ENCODE measurements around the gene TOLLIP.

Gene TOLLIP

DNA sequence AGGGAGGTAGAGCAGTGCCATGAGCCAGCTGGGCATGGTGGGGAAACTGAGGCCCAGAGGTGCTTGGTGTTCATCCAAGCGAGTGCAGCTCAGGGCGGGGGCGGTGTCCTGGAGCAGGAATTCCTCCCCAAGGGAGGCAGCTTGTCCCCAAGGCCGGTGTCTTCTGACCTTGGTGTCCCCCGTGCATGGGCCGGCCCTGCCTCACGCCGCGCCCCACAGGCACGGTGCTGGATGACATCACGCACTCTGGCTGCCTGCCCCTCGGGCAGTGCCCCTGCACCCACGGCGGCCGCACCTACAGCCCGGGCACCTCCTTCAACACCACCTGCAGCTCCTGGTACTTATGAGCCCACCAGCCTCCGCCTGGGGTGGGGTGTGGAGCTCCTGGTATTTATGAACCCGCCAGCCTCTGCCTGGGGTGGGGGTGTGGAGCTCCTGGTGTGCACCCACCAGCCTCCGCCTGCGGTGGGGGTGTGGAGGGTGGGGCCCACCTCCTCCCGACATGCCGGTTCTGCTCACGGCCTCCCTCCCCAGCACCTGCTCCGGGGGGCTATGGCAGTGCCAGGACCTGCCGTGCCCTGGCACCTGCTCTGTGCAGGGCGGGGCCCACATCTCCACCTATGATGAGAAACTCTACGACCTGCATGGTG lies 79.8 kb downstream of the TOLLIP start:
- DNase-seq: no peak

DNA sequence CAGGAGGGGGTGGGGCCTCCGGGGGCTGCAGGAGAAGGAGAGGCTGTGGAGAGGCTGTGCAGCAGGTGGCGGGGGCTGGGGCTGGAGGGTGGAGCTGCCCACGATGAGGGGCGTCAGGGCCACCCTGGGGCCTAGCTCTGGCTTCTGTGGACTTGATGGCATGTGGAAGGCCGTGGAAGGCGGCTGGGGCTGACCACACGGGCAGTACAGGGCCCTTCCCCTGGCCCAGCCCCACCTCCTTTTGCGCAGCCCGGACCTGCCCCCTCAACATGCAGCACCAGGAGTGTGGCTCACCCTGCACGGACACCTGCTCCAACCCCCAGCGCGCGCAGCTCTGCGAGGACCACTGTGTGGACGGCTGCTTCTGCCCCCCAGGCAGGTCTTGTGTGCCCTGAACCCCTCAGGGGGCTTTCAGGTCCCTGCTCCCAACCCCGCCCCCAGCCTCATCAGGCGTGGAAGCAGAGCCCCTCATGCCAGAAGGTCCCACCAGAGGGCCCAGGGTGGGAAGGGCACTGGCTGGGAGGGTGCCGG lies 80.4 kb downstream of the TOLLIP start:
- no peak for DNase-seq

DNA sequence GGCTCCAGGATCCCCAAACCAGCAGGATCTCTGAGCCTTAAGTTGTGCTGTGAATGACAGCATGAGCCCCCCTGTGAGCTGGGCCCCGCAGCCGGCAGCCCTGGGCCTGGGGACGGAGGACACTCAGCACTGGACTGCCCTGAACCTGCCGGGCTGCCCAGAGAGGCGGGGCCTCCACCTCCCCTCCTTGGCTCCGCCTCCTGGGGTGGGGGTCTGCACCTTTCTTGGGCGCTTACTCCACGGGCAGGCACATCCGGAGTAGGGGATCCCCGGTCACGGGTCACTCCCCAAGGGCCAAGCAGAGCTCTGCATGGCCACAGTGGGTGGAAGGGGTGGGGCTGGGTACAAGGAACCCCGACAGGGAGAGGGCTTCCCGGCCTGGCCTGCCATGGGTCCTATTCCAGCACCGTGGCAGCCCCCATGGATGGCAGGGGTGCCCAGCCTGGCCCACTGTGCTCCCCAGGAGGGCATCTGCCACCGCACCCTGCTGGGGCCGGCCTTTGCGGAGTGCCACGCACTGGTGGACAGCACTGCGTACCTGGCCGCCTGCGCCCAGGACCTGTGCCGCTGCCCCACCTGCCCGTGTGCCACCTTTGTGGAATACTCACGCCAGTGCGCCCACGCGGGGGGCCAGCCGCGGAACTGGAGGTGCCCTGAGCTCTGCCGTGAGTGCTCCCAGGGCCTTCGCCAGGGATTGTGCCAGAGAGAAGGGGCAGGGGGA lies 81.2 kb downstream of the TOLLIP start:
- DNase-seq: no peak

DNA sequence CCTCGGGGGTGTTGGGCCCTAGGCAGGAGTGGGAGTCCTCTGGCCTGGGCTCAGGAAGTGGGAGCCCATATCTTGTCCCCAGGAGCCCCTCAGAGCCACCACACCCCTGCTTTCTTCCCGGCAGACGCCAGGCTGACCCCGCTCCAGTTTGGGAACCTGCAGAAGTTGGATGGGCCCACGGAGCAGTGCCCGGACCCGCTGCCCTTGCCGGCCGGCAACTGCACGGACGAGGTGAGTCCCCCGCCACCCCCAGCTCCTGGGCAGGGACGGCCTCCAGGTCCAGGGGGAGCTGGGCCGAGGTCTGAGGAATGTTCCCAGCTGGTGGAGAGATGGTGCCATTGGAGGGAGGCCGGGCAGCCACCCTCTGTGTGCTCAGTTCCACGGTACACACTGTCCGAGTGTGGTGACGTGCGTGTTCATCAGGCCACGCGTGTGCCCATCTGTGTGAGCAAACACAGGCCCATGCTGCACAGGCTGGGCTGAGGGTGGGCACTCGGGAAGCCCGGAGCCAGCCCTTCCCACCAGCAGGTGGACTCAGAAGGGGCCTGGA lies 81.8 kb downstream of the TOLLIP start:
- DNase-seq: no peak

DNA sequence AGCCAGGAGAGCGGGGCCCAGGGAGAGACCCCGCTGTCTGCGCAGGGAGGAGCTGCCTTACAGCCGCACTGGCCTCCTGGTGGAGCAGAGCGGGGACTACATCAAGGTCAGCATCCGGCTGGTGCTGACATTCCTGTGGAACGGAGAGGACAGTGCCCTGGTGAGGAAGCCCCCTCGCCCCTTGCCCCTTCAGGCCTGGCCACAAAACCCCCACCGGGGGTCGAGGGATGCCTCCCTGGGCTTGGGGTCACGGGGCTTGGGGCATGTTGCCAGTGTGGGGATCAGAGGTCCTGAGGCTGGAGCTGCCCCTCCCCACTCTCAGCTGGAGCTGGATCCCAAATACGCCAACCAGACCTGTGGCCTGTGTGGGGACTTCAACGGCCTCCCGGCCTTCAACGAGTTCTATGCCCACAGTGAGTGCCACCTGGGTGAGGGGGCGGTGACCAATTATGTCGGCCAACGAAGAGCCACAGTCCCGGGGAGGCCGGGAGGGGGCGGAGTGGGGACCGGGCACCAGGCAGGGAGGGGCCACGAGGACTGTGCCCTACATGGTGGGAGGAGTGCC lies 82.4 kb downstream of the TOLLIP start:
- DNase-seq: no peak

DNA sequence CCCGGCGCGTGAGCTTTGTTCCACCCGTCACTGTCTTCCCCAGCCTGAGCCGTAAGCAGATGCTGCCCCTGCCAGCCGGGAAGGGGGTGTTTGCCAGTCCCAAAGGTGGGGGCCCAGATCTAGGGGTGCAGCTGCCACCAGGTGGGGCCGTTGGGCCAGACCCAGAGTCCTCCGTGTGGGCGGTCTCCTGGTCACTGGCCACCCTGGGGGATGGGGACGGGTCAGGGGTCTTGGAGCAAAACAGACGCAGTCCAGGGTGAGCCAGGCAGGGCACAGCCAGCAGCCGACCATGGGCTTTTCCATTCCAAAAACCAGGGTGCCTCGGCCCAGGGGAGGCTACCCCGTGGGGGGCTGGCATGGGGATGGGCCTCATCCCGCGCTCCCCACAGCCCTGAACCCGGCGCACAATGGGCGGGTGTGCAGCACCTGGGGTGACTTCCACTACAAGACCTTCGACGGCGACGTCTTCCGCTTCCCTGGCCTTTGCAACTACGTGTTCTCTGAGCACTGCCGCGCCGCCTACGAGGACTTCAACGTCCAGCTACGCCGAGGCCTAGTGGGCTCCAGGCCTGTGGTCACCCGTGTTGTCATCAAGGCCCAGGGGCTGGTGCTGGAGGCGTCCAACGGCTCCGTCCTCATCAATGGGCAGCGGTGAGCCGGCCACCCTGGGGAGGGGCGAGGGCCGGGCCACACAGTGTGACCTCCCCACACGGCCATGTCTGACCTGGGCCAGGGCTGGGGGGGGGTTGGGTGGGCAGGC lies 83.0 kb downstream of the TOLLIP start:
- DNase-seq: no peak

DNA sequence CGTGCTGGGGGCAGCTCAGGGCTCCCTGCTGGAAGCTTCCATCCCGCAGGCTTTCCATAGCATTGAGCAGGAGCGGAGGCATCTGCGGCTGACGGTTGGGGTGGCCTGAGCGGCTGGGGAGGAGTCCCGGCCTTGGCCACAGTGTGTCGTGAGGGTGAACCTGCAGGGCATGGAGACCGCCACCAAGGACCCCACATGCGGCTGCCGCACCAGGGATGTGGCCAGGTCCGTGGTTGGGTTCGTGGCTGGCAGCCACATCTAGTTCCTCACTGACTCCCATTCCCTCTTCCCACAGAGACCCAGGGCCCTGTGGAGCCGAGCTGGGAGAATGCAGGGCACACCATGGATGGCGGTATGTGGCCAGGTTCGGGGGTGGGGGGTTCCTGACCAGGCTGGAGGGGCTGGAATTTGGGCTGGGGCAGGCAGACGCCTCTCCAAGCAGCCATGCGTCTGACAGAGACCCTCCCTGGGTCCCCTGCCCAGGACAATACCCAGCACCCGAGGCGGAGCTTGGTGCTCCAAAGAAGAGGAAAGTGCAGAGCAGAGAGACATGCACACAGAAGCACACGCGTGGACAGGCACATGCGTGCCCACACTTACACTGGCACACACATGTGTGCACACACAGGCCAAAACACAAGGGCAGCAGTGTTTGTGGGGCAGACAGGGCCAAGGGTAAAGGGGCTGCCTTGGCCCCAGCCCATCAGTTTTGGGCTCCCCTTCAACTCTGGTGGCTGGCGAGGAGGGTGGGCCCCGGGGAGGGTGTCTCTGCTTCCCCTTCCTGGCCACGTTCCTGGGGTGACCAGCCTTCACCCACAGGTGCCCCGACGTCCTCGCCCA lies 83.8 kb downstream of the TOLLIP start:
- DNase-seq: no peak

DNA sequence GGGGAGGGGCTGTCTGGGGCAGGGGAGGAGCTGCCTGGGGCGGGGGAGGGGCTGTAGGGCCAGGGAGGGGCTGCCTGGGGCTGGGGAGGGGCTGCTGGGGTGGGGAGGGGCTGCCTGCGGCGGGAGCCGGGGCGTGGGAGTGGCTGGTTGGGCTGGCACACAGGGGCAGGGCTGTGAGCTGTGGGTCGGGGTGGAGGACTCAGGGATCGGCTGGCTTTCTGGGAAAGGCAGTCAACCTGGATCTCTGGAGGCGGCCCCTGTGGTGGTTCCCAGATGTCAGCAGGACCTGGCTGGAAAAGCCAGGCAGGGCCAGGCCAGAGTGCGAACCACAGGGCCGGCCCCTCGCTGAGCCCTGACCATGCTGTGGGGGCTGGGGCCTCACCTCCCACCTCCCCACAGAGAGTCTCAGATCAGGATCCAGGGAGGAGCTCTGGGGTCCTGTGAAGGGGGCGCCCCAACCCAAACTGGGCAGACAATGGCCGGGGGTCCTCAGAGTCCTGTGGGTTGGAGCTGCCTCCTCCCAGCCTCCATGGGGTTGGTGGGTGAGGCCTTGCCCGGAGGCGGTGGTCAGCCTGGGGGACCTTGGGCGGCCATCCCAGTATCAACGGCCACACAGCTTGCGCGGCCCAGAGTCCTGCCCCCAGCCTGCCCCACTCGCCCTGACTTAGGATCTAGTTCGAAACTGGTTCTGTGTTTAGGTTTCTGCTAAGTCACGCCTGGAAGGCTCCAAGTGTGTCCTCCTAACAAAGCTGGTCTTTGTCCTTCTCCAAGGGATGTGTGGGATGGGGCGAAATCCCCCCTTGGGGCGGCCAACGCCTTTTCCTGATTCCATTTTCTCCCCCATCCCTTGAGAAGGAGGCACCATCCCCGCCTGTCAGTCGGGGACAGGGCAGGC lies 84.7 kb downstream of the TOLLIP start:
- no peak for DNase-seq

Data from hippocampal formation (tissue), 2 donors.